ENCODE results near the gene SLC22A17.

DNA sequence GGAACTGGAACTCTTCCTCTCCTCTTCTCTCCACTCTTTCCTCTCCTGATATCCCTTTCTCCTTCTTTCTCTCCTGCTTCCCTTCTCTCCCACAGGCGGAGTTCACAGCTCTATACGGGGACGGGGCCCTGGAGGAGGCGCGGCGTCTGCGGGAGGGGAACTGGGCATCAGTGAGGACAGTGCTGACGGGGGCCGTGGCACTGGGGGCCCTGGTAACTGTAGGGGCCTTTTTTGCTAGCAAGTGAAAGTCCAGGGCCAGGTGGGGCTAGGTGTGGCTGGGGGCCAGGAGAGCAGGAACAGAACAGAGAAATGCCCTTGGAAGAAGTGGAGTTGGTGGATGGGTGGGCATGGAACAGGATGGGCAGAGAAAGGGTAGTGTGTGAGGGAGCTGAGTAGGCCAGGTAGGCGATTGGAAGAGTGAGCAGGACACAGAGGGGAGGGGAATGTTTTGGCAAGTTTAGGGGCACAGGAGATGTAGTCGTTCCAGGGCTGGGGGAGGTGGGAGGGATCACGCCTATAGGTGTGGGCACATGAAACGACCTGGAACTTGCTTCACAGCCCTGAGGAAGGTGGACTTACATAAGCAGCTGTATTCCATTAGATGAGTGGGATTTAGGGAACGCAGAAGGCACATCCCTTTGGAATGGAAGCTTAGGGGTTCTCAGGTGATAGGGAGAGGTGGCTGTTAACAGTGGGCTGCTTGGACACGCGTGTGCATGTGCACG, 43.8 kb downstream of the SLC22A17 start:
- TF ChIP-seq, protein P1, sequence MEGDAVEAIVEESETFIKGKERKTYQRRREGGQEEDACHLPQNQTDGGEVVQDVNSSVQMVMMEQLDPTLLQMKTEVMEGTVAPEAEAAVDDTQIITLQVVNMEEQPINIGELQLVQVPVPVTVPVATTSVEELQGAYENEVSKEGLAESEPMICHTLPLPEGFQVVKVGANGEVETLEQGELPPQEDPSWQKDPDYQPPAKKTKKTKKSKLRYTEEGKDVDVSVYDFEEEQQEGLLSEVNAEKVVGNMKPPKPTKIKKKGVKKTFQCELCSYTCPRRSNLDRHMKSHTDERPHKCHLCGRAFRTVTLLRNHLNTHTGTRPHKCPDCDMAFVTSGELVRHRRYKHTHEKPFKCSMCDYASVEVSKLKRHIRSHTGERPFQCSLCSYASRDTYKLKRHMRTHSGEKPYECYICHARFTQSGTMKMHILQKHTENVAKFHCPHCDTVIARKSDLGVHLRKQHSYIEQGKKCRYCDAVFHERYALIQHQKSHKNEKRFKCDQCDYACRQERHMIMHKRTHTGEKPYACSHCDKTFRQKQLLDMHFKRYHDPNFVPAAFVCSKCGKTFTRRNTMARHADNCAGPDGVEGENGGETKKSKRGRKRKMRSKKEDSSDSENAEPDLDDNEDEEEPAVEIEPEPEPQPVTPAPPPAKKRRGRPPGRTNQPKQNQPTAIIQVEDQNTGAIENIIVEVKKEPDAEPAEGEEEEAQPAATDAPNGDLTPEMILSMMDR (IDR thresholded peaks at IDR 0.05) = no peak
- TF ChIP-seq POLR2AphosphoS5 (IDR thresholded peaks at IDR 0.05) = no peak
